Cardiac muscle cell (in vitro differentiated cells and primary cell): ENCODE results near the gene COG2. TPM values are rescaled to one million over a fixed set of nuclear protein-coding genes. Genes with fewer than 3 reads are reported as not detected.

ENCODE experiments used
- DNase-seq, 2 donors: peaks; one replicate each; pipeline versions ENCODE4 v3.0.0 to v3.0.0-alpha.2; 2010 to 2017; ENCODE audit warnings: low read depth in 1 of 2, low spot score in 1 of 2
- H3K27ac ChIP-seq: fragments of 200-600 bp; sonication (generic); 2 replicates; pipeline ENCODE4 v1.5.1; 2016
- H3K27me3 ChIP-seq: fragments of 200-600 bp; sonication (generic); 2 replicates; pipeline ENCODE4 v1.6.0; 2016; ENCODE audit warnings: control low read depth
- H3K36me3 ChIP-seq: fragments of 200-600 bp; sonication (generic); 2 replicates; pipeline ENCODE4 v1.5.1; 2016; ENCODE audit warnings: control low read depth
- H3K4me1 ChIP-seq: fragments of 200-600 bp; sonication (generic); 2 replicates; pipeline ENCODE4 v1.8.1; 2017; ENCODE audit warnings: low read depth, mild to moderate bottlenecking, mixed run types
- H3K4me3 ChIP-seq: fragments of 200-600 bp; sonication (generic); 2 replicates; pipeline ENCODE4 v1.5.1; 2016; ENCODE audit warnings: mild to moderate bottlenecking
- H3K9me3 ChIP-seq: fragments of 200-600 bp; sonication (generic); 2 replicates; pipeline ENCODE4 v1.5.1; 2017; ENCODE audit warnings: low read depth, mild to moderate bottlenecking, control low read depth
- CTCF ChIP-seq: IDR thresholded peaks from 2 replicates; pipeline ENCODE4 v1.5.1; 2012; ENCODE audit warnings: low read depth, mild to moderate bottlenecking, low read length
- polyA plus RNA-seq: library from polyadenylated mRNA; unstranded; fragments of >200 nt; fragmentation: Nextera tagmentation; extraction: Ambion mirVana; gene quantifications from 2 replicates; pipeline ENCODE4 v1.2.1, GENCODE V29; 2016
- total RNA-seq: library from RNA; depleted of rRNA; stranded (reverse); fragments of >200 nt; gene quantifications from 2 replicates; pipeline ENCODE4 v1.2.3, GENCODE V29; 2016

The COG2 gene
- total and polyA plus RNA-seq, 2 experiments from 2014 or later, result 23.2 to 27.4 TPM

- H3K27me3 ChIP-seq, result no peaks in the 10 kb centered on the region
- DNase-seq, result no peak
- H3K27ac ChIP-seq, result no peak overlapping the region
- no peak for TF ChIP-seq CTCF
- H3K36me3 ChIP-seq, result no peaks in the 10 kb centered on the region
- H3K4me1 ChIP-seq, result no peaks in the 10 kb centered on the region
- H3K9me3 ChIP-seq, result no peaks in the 10 kb centered on the region
- no peak overlapping the region for H3K4me3 ChIP-seq
Observed at GRCh38 chr1:230611128-230611877, 31.0 kb upstream of the COG2 start.

GRCh38 chr1:230611878-230612235 is 30.4 kb upstream of the COG2 start:
- DNase-seq, result no peak
- H3K27ac ChIP-seq, result no peak overlapping the region

GRCh38 chr1:230612651-230613050 is 29.6 kb upstream of the COG2 start:
- Histone ChIP-seq H3K9me3 (no peaks in the 10 kb centered on the region), H3K4me3 (no peak overlapping the region), H3K36me3 (no peaks in the 10 kb centered on the region), H3K27ac (no peak overlapping the region), H3K4me1 (no peaks in the 10 kb centered on the region), H3K27me3 (no peaks in the 10 kb centered on the region)
- DNase-seq, result no peak
- no peak for TF ChIP-seq CTCF

More at GRCh38 chr1:230611878-230612235, 30.4 kb upstream of the COG2 start:
- no peaks in the 10 kb centered on the region for H3K9me3 ChIP-seq
- no peaks in the 10 kb centered on the region for H3K27me3 ChIP-seq
- H3K36me3 ChIP-seq, result no peaks in the 10 kb centered on the region
- H3K4me1 ChIP-seq, result no peaks in the 10 kb centered on the region
- H3K4me3 ChIP-seq, result no peak overlapping the region
- TF ChIP-seq CTCF, result no peak

GRCh38 chr1:230614121-230614520 is 28.2 kb upstream of the COG2 start:
- no peak overlapping the region for H3K27ac ChIP-seq
- H3K9me3 ChIP-seq, result no peaks in the 10 kb centered on the region
- no peak for DNase-seq

GRCh38 chr1:230618537-230618936 is 23.7 kb upstream of the COG2 start:
- no peaks in the 10 kb centered on the region for H3K27me3 ChIP-seq
- no peak for DNase-seq
- no peaks in the 10 kb centered on the region for H3K36me3 ChIP-seq
- H3K27ac ChIP-seq, result no peak overlapping the region
- no peak for TF ChIP-seq CTCF
- no peaks in the 10 kb centered on the region for H3K4me1 ChIP-seq
- no peak overlapping the region for H3K4me3 ChIP-seq
- no peaks in the 10 kb centered on the region for H3K9me3 ChIP-seq

More at GRCh38 chr1:230614121-230614520, 28.2 kb upstream of the COG2 start:
- no peak for TF ChIP-seq CTCF
- no peaks in the 10 kb centered on the region for H3K27me3 ChIP-seq
- H3K4me1 ChIP-seq, result no peaks in the 10 kb centered on the region
- H3K4me3 ChIP-seq, result no peak overlapping the region
- H3K36me3 ChIP-seq, result no peaks in the 10 kb centered on the region
